ACC112 (cell line): Measurements from ENCODE around the gene ANKRD11.
"Not testable (repeated sequence)": the region's sequence is repeated elsewhere in the genome, so short reads cannot be mapped to it uniquely, and the experiment has no call there.

Experiments
- H2AFZ ChIP-seq: fragments of 200-600 bp; sonication (generic); one replicate; pipeline ENCODE4 v1.6.0; 2017; ENCODE audit warnings: antibody characterized with exemption, low read length; ENCODE audit not compliant: unreplicated experiment
- H3K27ac ChIP-seq: fragments of 200-600 bp; sonication (generic); 2 replicates; pipeline ENCODE4 v1.5.1; 2014; ENCODE audit warnings: low read depth, mild to moderate bottlenecking, antibody characterized with exemption, low read length, moderate library complexity
- H3K27me3 ChIP-seq: fragments of 200-600 bp; sonication (generic); 2 replicates; pipeline ENCODE4 v1.6.1; 2014; ENCODE audit warnings: mild to moderate bottlenecking, antibody characterized with exemption, low read length, moderate library complexity, mixed read lengths; ENCODE audit not compliant: insufficient read depth
- H3K36me3 ChIP-seq: fragments of 200-600 bp; sonication (generic); 2 replicates; pipeline ENCODE4 v1.6.1; 2016; ENCODE audit warnings: mild to moderate bottlenecking, antibody characterized with exemption, low read length, moderate library complexity, mixed read lengths; ENCODE audit not compliant: insufficient read depth
- H3K4me1 ChIP-seq: fragments of 200-600 bp; sonication (generic); one replicate; pipeline ENCODE4 v1.6.1; 2016; ENCODE audit warnings: low read length, mixed read lengths; ENCODE audit not compliant: insufficient read depth, unreplicated experiment, control insufficient read depth
- H3K4me3 ChIP-seq: fragments of 200-600 bp; sonication (generic); 2 replicates; pipeline ENCODE4 v1.5.1; 2014; ENCODE audit warnings: mild to moderate bottlenecking, low read depth, low read length
- H3K79me2 ChIP-seq: fragments of 200-600 bp; sonication (generic); one replicate; pipeline ENCODE4 v1.6.0; 2016; ENCODE audit warnings: low read length; ENCODE audit not compliant: control insufficient read depth, unreplicated experiment, insufficient read depth

ANKRD11 gene

GRCh38 chr16:89259901-89260300, 230.5 kb downstream of the ANKRD11 start:
- H3K27me3 ChIP-seq, H2AFZ ChIP-seq, H3K27ac ChIP-seq, H3K36me3 ChIP-seq, H3K4me3 ChIP-seq, H3K79me2 ChIP-seq: not testable (repeated sequence)
- H3K4me1 ChIP-seq: peaks cover 10% of the 10 kb centered on the region

- Histone ChIP-seq H3K4me1 (peaks cover 10% of the 10 kb centered on the region), H3K27me3 (no peaks in the 10 kb centered on the region), H3K79me2 (no peaks in the 10 kb centered on the region), H2AFZ (no peak overlapping the region), H3K4me3 (peak overlapping the region; percentile 93), H3K36me3 (no peaks in the 10 kb centered on the region), H3K27ac (no peak overlapping the region)
These were observed 232.4 kb downstream of the ANKRD11 start for GRCh38 chr16:89257757-89258465.

- Histone ChIP-seq H3K4me3 (peak overlapping the region; percentile 93), H3K27me3 (no peaks in the 10 kb centered on the region), H3K4me1 (peaks cover 10% of the 10 kb centered on the region), H3K79me2 (no peaks in the 10 kb centered on the region), H3K36me3 (no peaks in the 10 kb centered on the region), H2AFZ (peak overlapping the region; percentile 22), H3K27ac (peak overlapping the region; percentile 35; the same call in 1 of the 2 replicates)
These were observed 233.1 kb downstream of the ANKRD11 start for GRCh38 chr16:89257281-89257731.

DNA sequence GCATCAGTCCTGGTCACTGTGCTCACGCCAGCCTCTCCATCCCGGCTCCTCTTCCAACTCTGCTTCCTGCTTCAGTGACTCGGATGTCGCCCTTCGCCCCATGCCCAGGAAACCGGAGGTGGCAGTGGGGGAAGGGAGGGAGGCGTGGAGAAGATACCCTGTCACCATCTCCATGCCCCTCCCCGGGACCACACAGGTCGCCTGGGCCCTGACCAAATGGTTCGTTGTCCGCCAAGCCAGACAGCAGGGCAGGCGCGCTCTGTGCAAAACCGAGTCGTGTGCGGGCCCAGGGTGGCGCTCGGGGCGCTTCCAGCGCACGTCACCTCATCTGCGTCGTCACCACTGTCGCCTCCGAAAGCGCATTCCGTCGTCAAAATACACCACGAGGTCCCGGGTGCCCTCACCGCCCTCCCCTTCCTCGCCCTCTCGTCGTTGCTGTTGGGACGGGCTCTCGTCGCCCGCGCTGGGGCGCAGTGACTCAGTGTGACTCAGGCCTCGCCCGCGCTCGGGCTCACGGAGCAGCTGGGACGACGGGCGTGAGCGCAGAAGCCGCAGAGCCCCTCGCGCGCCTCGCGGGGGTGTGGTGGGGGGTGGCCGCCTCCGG, 233.6 kb downstream of the ANKRD11 start:
- H2AFZ ChIP-seq: peak overlapping the region; percentile 22
- H3K79me2 ChIP-seq: no peaks in the 10 kb centered on the region
- peaks cover 6% of the 10 kb centered on the region for H3K4me1 ChIP-seq
- no peaks in the 10 kb centered on the region for H3K27me3 ChIP-seq
- H3K4me3 ChIP-seq: peak overlapping the region; percentile 93
- H3K36me3 ChIP-seq: no peaks in the 10 kb centered on the region
- H3K27ac ChIP-seq: peak overlapping the region; percentile 35; the same call in 1 of the 2 replicates

DNA sequence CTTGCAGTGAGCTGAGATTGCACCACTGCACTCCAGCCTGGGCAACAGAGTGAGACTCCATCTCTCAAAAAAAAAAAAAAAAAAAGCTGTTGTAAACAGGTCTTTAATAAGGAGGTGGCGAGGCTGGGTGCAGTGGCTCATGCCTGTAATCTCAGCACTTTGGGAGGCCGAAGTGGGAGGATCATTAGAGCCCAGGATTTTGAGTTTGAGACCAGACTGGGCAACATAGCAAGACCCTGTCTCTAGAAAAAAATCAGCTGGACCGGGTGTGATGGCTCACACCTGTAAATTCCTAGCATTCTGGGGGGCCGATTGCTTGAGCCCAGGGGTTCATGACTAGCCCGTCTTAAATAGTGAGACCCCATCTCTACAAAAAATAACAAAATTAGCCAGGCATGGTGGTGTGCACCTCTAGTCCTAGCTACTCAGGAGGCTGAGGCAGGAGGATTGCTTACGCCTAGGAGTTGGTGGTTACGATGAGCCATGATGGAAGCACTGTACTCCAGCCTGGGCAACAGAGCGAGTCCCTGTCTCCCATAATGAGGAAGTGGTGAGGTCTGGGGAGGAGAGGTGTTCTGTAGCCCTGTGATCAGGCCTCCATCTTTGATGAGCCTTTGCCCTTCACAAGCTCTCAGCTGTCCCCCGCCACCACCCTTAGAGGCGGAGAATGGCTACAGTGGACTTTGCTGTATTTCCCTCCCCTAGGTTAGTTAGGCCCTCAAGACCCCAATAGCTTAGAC, 236.6 kb downstream of the ANKRD11 start:
- Histone ChIP-seq H3K36me3 (no peaks in the 10 kb centered on the region), H3K27ac (no peak overlapping the region), H3K79me2 (no peaks in the 10 kb centered on the region), H3K4me1 (peaks cover 3% of the 10 kb centered on the region), H3K27me3 (no peaks in the 10 kb centered on the region), H3K4me3 (no peak overlapping the region), H2AFZ (no peak overlapping the region)

DNA sequence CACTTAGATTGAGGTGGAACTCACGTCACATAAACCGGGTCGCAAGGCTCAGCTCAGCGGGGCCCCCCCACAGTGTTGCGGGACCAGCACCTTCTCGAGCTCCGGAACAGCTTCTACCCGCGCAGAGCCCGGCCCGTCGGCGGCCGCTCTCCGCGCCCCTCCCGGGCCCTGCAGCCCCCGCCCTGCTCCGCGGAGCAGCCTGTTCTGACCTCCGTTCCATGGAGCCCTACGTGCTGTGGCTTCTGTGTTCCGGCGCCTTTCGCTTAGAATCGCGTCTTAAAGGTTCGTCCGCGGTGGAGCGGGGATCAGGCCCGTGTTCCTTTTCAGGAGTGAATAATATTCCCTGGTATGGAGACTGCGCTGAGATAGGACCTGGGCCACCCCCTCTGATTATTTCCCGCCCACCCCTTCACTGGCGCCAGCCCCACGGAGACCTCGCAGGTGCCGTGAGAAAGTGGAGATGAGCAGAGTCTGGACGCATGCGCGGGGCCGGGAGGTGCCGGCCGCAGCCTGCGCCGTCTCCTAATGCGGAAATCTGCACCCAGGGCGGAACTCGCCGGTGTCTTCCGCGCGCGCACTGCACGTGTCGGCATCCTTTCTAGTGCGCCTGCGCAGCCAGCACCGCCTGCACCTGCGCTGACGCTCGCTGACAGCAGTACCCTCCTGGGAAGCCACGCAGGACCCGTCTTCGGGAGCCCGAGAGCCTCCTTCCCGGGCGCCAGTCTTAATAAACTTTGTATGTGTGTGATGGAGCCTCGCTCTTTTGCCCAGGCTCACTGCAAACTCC, 242.0 kb downstream of the ANKRD11 start:
- H3K36me3 ChIP-seq: no peaks in the 10 kb centered on the region
- no peaks in the 10 kb centered on the region for H3K27me3 ChIP-seq
- H2AFZ ChIP-seq: no peak overlapping the region
- no peaks in the 10 kb centered on the region for H3K79me2 ChIP-seq
- peak overlapping the region; percentile 60 for H3K4me3 ChIP-seq
- H3K4me1 ChIP-seq: no peaks in the 10 kb centered on the region
- no peak overlapping the region for H3K27ac ChIP-seq

- peak overlapping the region; percentile 60 for H3K4me3 ChIP-seq
- not testable (repeated sequence) for H2AFZ ChIP-seq, H3K27me3 ChIP-seq, H3K27ac ChIP-seq, H3K79me2 ChIP-seq, H3K4me1 ChIP-seq, H3K36me3 ChIP-seq
These were observed 242.7 kb downstream of the ANKRD11 start for GRCh38 chr16:89247734-89248075.

DNA sequence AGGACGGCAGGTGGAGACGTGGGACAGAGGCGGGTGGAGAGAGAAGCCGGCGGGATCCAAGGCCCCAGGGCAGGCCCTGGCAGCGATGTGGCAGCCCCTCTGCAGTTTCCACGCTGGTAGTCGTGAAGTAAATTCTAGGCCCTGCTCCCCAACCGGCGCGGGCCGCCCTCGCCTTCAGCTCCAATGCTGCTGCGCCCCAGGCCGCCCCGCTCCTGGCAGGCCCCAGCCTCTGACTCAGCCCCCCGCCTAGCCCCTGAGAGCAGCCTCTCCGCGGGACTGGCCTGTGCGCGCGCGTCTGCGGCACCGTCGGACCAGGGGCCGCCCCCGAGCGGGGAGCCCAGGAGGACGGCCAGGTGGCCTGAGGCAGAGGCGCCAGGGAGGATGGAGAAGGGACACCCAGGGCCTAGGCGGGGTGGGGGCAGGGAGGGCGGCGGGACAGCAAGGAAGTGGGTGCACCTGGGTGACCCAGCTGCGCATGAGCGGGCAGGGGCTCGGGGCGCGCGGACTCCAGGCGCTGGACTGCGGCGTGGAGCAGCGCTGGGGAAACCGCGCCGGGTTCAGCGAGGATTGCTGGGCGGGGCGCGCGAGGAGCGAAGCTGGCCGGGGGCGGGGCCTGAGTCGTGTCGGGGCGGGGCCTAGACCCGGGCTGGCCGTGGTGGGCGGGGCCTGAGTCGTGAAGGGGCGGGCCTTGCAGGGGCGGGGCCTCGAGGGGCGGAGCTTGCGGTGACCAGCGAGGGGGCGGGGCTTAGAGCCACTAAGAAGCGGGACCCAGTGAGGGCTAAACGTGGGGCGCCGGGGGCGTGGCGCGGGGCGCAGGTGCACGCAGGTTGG, 243.2 kb downstream of the ANKRD11 start:
- no peaks in the 10 kb centered on the region for H3K27me3 ChIP-seq
- peak overlapping the region; percentile 48 for H2AFZ ChIP-seq
- no peaks in the 10 kb centered on the region for H3K36me3 ChIP-seq
- no peaks in the 10 kb centered on the region for H3K4me1 ChIP-seq
- H3K79me2 ChIP-seq: no peaks in the 10 kb centered on the region
- H3K27ac ChIP-seq: no peak overlapping the region
- peak overlapping the region; percentile 81 for H3K4me3 ChIP-seq

GRCh38 chr16:89246383-89246902, 243.9 kb downstream of the ANKRD11 start:
- peak overlapping the region; percentile 48 for H2AFZ ChIP-seq
- no peaks in the 10 kb centered on the region for H3K36me3 ChIP-seq
- peak overlapping the region; percentile 81 for H3K4me3 ChIP-seq
- no peaks in the 10 kb centered on the region for H3K27me3 ChIP-seq
- no peak overlapping the region for H3K27ac ChIP-seq
- H3K79me2 ChIP-seq: no peaks in the 10 kb centered on the region
- H3K4me1 ChIP-seq: no peaks in the 10 kb centered on the region
